ENCODE measurements around the gene WDCP. TPM values are rescaled to one million over a fixed set of nuclear protein-coding genes. Genes with fewer than 3 reads are reported as not detected.

Gene WDCP
- total RNA-seq, 1 experiment from 2014 or later = 20.0 TPM

- H3K9me3 ChIP-seq (ENCODE audit: control insufficient read depth, insufficient read depth, low read depth, low read length) = no peaks in the 10 kb centered on the region
- no peaks in the 10 kb centered on the region for H3K4me1 ChIP-seq (ENCODE audit: control insufficient read depth, insufficient read depth, low read length)
- no peak overlapping the region for H3K27ac ChIP-seq (ENCODE audit: low read length)
- ChIA-PET CTCF (no interaction called here), POLR2A (interaction anchor here (0.6 kb wide), 1 partner anchor 9 kb away, joined by 8 read pairs; no protein-coding TSS in a partner anchor)
- no peak for TF ChIP-seq SIN3A (IDR thresholded peaks at IDR 0.05; ENCODE audit: borderline replicate concordance, insufficient read depth, low read depth, low read length)
- TF ChIP-seq POLR2AphosphoS5 (IDR thresholded peaks at IDR 0.05; ENCODE audit: low read depth, low read length) = no peak
- TF ChIP-seq REST (IDR thresholded peaks at IDR 0.05; ENCODE audit: insufficient read depth in 1 of 2, low read depth in 2 of 2, low read length in 1 of 2) = no peak
- no peak for TF ChIP-seq CTCF (IDR thresholded peaks at IDR 0.05)
- TF ChIP-seq TCF7L2 (IDR thresholded peaks at IDR 0.05; ENCODE audit: low read depth, low read length) = no peak
- no peaks in the 10 kb centered on the region for H3K36me3 ChIP-seq (ENCODE audit: control insufficient read depth, insufficient read depth, low read length)
- intact Hi-C loops (cut with micrococcal nuclease; ENCODE audit: unreplicated experiment) = no loop called here
- H3K4me3 ChIP-seq (ENCODE audit: low read depth in 2 of 2, low read length in 2 of 2) = no peak overlapping the region
- ATAC-seq = no peak
- in situ Hi-C loops (cut with HindIII; ENCODE audit: low pct_unique_long_range_greater_than_20kb, low sequenced_read_pairs) = no loop called here
- DNase-seq (ENCODE audit: low read depth, low spot score) = no peak
- BruUV-seq (replicated peaks) = no TSS peak
- no peaks in the 10 kb centered on the region for H3K27me3 ChIP-seq (ENCODE audit: control insufficient read depth, insufficient read depth, low read length)
Measured at GRCh38 chr2:23993736-23994269, 53.4 kb downstream of the WDCP start.

GRCh38 chr2:23992931-23993330 is 54.3 kb downstream of the WDCP start:
- Histone ChIP-seq H3K36me3 (ENCODE audit: control insufficient read depth, insufficient read depth, low read length) (no peaks in the 10 kb centered on the region), H3K9me3 (ENCODE audit: control insufficient read depth, insufficient read depth, low read depth, low read length) (no peaks in the 10 kb centered on the region), H3K4me3 (ENCODE audit: low read depth in 2 of 2, low read length in 2 of 2) (no peak overlapping the region), H3K27ac (ENCODE audit: low read length) (no peak overlapping the region), H3K4me1 (ENCODE audit: control insufficient read depth, insufficient read depth, low read length) (no peaks in the 10 kb centered on the region), H3K27me3 (ENCODE audit: control insufficient read depth, insufficient read depth, low read length) (no peaks in the 10 kb centered on the region)
- BruUV-seq (replicated peaks) = no TSS peak
- in situ Hi-C loops (cut with HindIII; ENCODE audit: low pct_unique_long_range_greater_than_20kb, low sequenced_read_pairs) (no loop called here), intact Hi-C loops (cut with micrococcal nuclease; ENCODE audit: unreplicated experiment) (no loop called here)
- TF ChIP-seq TCF7L2 (IDR thresholded peaks at IDR 0.05; ENCODE audit: low read depth, low read length) (no peak), REST (IDR thresholded peaks at IDR 0.05; ENCODE audit: insufficient read depth in 1 of 2, low read depth in 2 of 2, low read length in 1 of 2) (no peak), SIN3A (IDR thresholded peaks at IDR 0.05; ENCODE audit: borderline replicate concordance, insufficient read depth, low read depth, low read length) (no peak), CTCF (IDR thresholded peaks at IDR 0.05) (no peak), POLR2AphosphoS5 (IDR thresholded peaks at IDR 0.05; ENCODE audit: low read depth, low read length) (no peak)
- ATAC-seq (no peak), DNase-seq (ENCODE audit: low read depth, low spot score) (no peak)
- ChIA-PET CTCF (no interaction called here), POLR2A (no interaction called here)

All from Panc1 (cell line).